Tibial nerve (tissue), 3 donors: ENCODE measurements around the gene MAGI1.

Experiments used
- POLR2A ChIP-seq, 2 donors: fragments of 450-650 bp; IDR thresholded peaks; one replicate each; pipeline ENCODE4 v1.6.1; 2017; ENCODE audit warnings: antibody characterized with exemption in 2 of 2, mild to moderate bottlenecking in 2 of 2, moderate library complexity in 2 of 2
- TF ChIP-seq, protein P1 (sequence below), 5 experiments: fragments of 200-600 bp in 3 of 5; fragments of 450-650 bp in 2 of 5; sonication (generic) in 3 of 5; IDR thresholded peaks; one replicate each; pipeline ENCODE4 v1.5.1; 2016 to 2019; ENCODE audit warnings: antibody characterized with exemption in 5 of 5, mild to moderate bottlenecking in 3 of 5, moderate library complexity in 2 of 5

DNA sequence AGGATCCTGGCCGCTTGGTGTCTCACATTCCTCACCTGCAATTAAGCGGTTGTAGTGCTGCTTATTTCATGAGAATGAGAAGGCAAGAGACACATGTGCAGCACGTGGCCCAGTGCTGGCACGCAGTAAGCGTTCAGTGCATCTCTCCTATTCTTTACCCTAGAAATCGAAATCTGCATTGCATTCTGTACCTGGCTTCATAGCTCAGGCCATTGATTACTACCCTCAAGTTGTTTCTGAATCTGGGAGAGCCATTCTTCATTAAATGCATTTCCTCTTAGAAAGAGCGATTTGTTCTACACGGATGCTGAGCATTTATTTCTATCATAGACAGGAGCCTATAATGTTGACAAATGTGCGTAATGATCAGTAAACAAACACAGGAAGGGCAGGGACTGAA, 168.9 kb downstream of the MAGI1 start:
- TF ChIP-seq, protein P1, sequence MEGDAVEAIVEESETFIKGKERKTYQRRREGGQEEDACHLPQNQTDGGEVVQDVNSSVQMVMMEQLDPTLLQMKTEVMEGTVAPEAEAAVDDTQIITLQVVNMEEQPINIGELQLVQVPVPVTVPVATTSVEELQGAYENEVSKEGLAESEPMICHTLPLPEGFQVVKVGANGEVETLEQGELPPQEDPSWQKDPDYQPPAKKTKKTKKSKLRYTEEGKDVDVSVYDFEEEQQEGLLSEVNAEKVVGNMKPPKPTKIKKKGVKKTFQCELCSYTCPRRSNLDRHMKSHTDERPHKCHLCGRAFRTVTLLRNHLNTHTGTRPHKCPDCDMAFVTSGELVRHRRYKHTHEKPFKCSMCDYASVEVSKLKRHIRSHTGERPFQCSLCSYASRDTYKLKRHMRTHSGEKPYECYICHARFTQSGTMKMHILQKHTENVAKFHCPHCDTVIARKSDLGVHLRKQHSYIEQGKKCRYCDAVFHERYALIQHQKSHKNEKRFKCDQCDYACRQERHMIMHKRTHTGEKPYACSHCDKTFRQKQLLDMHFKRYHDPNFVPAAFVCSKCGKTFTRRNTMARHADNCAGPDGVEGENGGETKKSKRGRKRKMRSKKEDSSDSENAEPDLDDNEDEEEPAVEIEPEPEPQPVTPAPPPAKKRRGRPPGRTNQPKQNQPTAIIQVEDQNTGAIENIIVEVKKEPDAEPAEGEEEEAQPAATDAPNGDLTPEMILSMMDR (IDR thresholded peaks at IDR 0.05) = no peak
- no peak for TF ChIP-seq POLR2A (IDR thresholded peaks at IDR 0.05)
